ENCODE data around the gene GATD1. TPM values are rescaled to one million over a fixed set of nuclear protein-coding genes. Genes with fewer than 3 reads are reported as not detected.

GATD1 gene
- total and polyA plus RNA-seq, 9 of the 15 experiments (the other 6 are each of a cell fraction or from before 2014, with no cell fraction given), result 2.8 to 144 (median 36.9) TPM

GRCh38 chr11:812390-812789 is 35.1 kb upstream of the GATD1 start (continued):
- TF ChIP-seq NBN (IDR thresholded peaks at IDR 0.05; ENCODE audit: low read depth) (no peak), NFRKB (IDR thresholded peaks at IDR 0.05; ENCODE audit: low read depth) (no peak), ZNF668 (CRISPR knock-in tag; IDR thresholded peaks at IDR 0.05) (no peak), HIVEP1 (CRISPR knock-in tag; IDR thresholded peaks at IDR 0.05) (no peak), CBX2 (IDR thresholded peaks at IDR 0.05; ENCODE audit: insufficient read depth, low read length, poor library complexity, severe bottlenecking) (no peak), ZNF644 (tag; IDR thresholded peaks at IDR 0.05; ENCODE audit: low read depth) (no peak), ZNF384 (IDR thresholded peaks at IDR 0.05; ENCODE audit: low read depth, low read length) (no peak), FIP1L1 (IDR thresholded peaks at IDR 0.05; ENCODE audit: low read depth, low read length, poor library complexity, severe bottlenecking) (no peak), CBX3 (IDR thresholded peaks at IDR 0.05; ENCODE audit: borderline replicate concordance in 1 of 2, low read length in 2 of 2) (no peak), NR2C1 (IDR thresholded peaks at IDR 0.05) (no peak), NR2C1 (tag; IDR thresholded peaks at IDR 0.05) (no peak), JUN (IDR thresholded peaks at IDR 0.05; ENCODE audit: borderline replicate concordance, low read depth, low read length) (no peak), JUN (CRISPR knock-in tag; IDR thresholded peaks at IDR 0.05; ENCODE audit: borderline replicate concordance) (no peak), KLF1 (tag; IDR thresholded peaks at IDR 0.05) (no peak), RBM39 (optimal IDR thresholded peaks at IDR 0.05; ENCODE audit: low read depth, low read length) (peak; percentile 14), ZNF79 (CRISPR knock-in tag; IDR thresholded peaks at IDR 0.05; ENCODE audit: low read depth) (no peak), ZNF766 (CRISPR knock-in tag; conservative IDR thresholded peaks at IDR 0.05) (no peak), SETDB1 (IDR thresholded peaks at IDR 0.05; ENCODE audit: low read length) (no peak), HDAC1 (IDR thresholded peaks at IDR 0.05) (no peak), ZNF436 (CRISPR knock-in tag; IDR thresholded peaks at IDR 0.05) (no peak), EGR1 (conservative IDR thresholded peaks at IDR 0.05) (no peak), FOSL1 (tag; conservative IDR thresholded peaks at IDR 0.05) (no peak), POLR2A (conservative IDR thresholded peaks at IDR 0.05) (peak; percentile 10; the same call in 1 of the 2 replicates), PHF8 (IDR thresholded peaks at IDR 0.05; ENCODE audit: borderline replicate concordance, low read length) (no peak), TEAD1 (CRISPR knock-in tag; IDR thresholded peaks at IDR 0.05) (no peak), MEF2D (tag; conservative IDR thresholded peaks at IDR 0.05; ENCODE audit: low read depth) (no peak), TEAD4 (IDR thresholded peaks at IDR 0.05; ENCODE audit: low read length) (no peak), TEAD4 (CRISPR knock-in tag; IDR thresholded peaks at IDR 0.05; ENCODE audit: borderline replicate concordance) (no peak), ZNF778 (CRISPR knock-in tag; IDR thresholded peaks at IDR 0.05) (no peak), POLR2G (IDR thresholded peaks at IDR 0.05; ENCODE audit: low read depth, low read length) (peak; percentile 64), ZNF408 (CRISPR knock-in tag; IDR thresholded peaks at IDR 0.05; ENCODE audit: low read depth) (no peak), CBX5 (IDR thresholded peaks at IDR 0.05; ENCODE audit: borderline replicate concordance, low read depth) (no peak)
- TF ChIP-seq, protein P1, sequence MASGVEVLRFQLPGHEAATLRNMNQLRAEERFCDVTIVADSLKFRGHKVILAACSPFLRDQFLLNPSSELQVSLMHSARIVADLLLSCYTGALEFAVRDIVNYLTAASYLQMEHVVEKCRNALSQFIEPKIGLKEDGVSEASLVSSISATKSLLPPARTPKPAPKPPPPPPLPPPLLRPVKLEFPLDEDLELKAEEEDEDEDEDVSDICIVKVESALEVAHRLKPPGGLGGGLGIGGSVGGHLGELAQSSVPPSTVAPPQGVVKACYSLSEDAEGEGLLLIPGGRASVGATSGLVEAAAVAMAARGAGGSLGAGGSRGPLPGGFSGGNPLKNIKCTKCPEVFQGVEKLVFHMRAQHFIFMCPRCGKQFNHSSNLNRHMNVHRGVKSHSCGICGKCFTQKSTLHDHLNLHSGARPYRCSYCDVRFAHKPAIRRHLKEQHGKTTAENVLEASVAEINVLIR (CRISPR knock-in tag; IDR thresholded peaks at IDR 0.05), result no peak
- TF ChIP-seq, protein P2, sequence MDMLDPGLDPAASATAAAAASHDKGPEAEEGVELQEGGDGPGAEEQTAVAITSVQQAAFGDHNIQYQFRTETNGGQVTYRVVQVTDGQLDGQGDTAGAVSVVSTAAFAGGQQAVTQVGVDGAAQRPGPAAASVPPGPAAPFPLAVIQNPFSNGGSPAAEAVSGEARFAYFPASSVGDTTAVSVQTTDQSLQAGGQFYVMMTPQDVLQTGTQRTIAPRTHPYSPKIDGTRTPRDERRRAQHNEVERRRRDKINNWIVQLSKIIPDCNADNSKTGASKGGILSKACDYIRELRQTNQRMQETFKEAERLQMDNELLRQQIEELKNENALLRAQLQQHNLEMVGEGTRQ (CRISPR knock-in tag; IDR thresholded peaks at IDR 0.05), result no peak

All from K562 (cell line).